Muscle layer of colon (tissue), 2 donors: Measurements from ENCODE around the gene PRRT3.
A peak's percentile ranks its signal among the peaks of the same experiment; 100 is the strongest.

Source experiments
- H3K27ac ChIP-seq: one replicate; pipeline ENCODE4 v1.7.0; 2013; ENCODE audit warnings: low read depth, mild to moderate bottlenecking, low read length, moderate library complexity
- H3K27me3 ChIP-seq, 2 donors: one replicate each; pipeline ENCODE4 v1.7.0; 2013; ENCODE audit warnings: low read length in 2 of 2, mild to moderate bottlenecking in 2 of 2; ENCODE audit not compliant: insufficient read depth in 2 of 2, control insufficient read depth in 1 of 2
- H3K36me3 ChIP-seq: one replicate; pipeline ENCODE4 v1.7.0; 2013; ENCODE audit warnings: mild to moderate bottlenecking, low read length; ENCODE audit not compliant: insufficient read depth
- H3K4me1 ChIP-seq: one replicate; pipeline ENCODE4 v1.7.0; 2013; ENCODE audit warnings: mild to moderate bottlenecking, low read length; ENCODE audit not compliant: insufficient read depth
- H3K4me3 ChIP-seq, 2 donors: one replicate each; pipeline ENCODE4 v1.7.0; 2013; ENCODE audit warnings: low read length in 2 of 2, low read depth in 1 of 2, mild to moderate bottlenecking in 1 of 2, moderate library complexity in 1 of 2
- H3K9ac ChIP-seq: one replicate; pipeline ENCODE4 v1.7.0; 2013; ENCODE audit warnings: low read length
- H3K9me3 ChIP-seq: one replicate; pipeline ENCODE4 v1.7.0; 2013; ENCODE audit warnings: mild to moderate bottlenecking, low read length
- donor health status: abdominal sarcoma.
- donor health status: Adenocarcinoma of cecum.

The PRRT3 gene

GRCh38 chr3:9965200-9965875 is 13.1 kb upstream of the PRRT3 start:
- Histone ChIP-seq H3K9ac (no peak overlapping the region), H3K27ac (no peak overlapping the region), H3K4me1 (no peaks in the 10 kb centered on the region), H3K4me3 (no peak overlapping the region), H3K27me3 (no peaks in the 10 kb centered on the region), H3K36me3 (peaks cover 56% of the 10 kb centered on the region), H3K9me3 (no peaks in the 10 kb centered on the region)

GRCh38 chr3:9957214-9957613 is 5.0 kb upstream of the PRRT3 start:
- Histone ChIP-seq H3K9ac (no peak overlapping the region), H3K4me3 (no peak overlapping the region), H3K4me1 (peaks cover 15% of the 10 kb centered on the region), H3K9me3 (no peaks in the 10 kb centered on the region), H3K27ac (no peak overlapping the region), H3K36me3 (peaks cover 17% of the 10 kb centered on the region), H3K27me3 (no peaks in the 10 kb centered on the region)

- no peaks in the 10 kb centered on the region for H3K27me3 ChIP-seq
- H3K36me3 ChIP-seq: peaks cover 5% of the 10 kb centered on the region
- no peak overlapping the region for H3K27ac ChIP-seq
- no peak overlapping the region for H3K9ac ChIP-seq
- H3K4me3 ChIP-seq: no peak overlapping the region
- peaks cover 20% of the 10 kb centered on the region for H3K4me1 ChIP-seq
- no peaks in the 10 kb centered on the region for H3K9me3 ChIP-seq
Observed at GRCh38 chr3:9955611-9956352, 3.6 kb upstream of the PRRT3 start.

- Histone ChIP-seq H3K4me1 (peaks cover 20% of the 10 kb centered on the region), H3K4me3 (no peak overlapping the region), H3K9ac (no peak overlapping the region), H3K36me3 (peaks cover 5% of the 10 kb centered on the region), H3K9me3 (no peaks in the 10 kb centered on the region), H3K27ac (no peak overlapping the region), H3K27me3 (no peaks in the 10 kb centered on the region)
Observed at GRCh38 chr3:9955067-9955502, 2.9 kb upstream of the PRRT3 start.

- Histone ChIP-seq H3K9me3 (no peaks in the 10 kb centered on the region), H3K9ac (no peak overlapping the region), H3K27ac (no peak overlapping the region), H3K4me1 (peaks cover 25% of the 10 kb centered on the region), H3K27me3 (no peaks in the 10 kb centered on the region), H3K36me3 (no peaks in the 10 kb centered on the region), H3K4me3 (peak overlapping the region; percentile 45 to 49)
Observed at GRCh38 chr3:9951598-9951961, 628 bp downstream of the PRRT3 start.

GRCh38 chr3:9951126-9951525 is 1.1 kb downstream of the PRRT3 start:
- Histone ChIP-seq H3K4me1 (peaks cover 25% of the 10 kb centered on the region), H3K27ac (no peak overlapping the region), H3K9ac (no peak overlapping the region), H3K27me3 (no peaks in the 10 kb centered on the region), H3K4me3 (no peak overlapping the region), H3K36me3 (no peaks in the 10 kb centered on the region), H3K9me3 (no peaks in the 10 kb centered on the region)

GRCh38 chr3:9949626-9950025 is 2.6 kb downstream of the PRRT3 start:
- H3K27ac ChIP-seq: no peak overlapping the region
- H3K9ac ChIP-seq: no peak overlapping the region
- no peaks in the 10 kb centered on the region for H3K27me3 ChIP-seq
- H3K4me1 ChIP-seq: peaks cover 11% of the 10 kb centered on the region
- H3K9me3 ChIP-seq: no peaks in the 10 kb centered on the region
- no peaks in the 10 kb centered on the region for H3K36me3 ChIP-seq
- no peak overlapping the region for H3K4me3 ChIP-seq

GRCh38 chr3:9949115-9949514 is 3.1 kb downstream of the PRRT3 start:
- H3K9ac ChIP-seq: no peak overlapping the region

GRCh38 chr3:9948586-9948985 is 3.6 kb downstream of the PRRT3 start:
- no peaks in the 10 kb centered on the region for H3K9me3 ChIP-seq
- H3K36me3 ChIP-seq: peaks cover 10% of the 10 kb centered on the region
- H3K27ac ChIP-seq: no peak overlapping the region
- no peak overlapping the region for H3K9ac ChIP-seq
- no peaks in the 10 kb centered on the region for H3K27me3 ChIP-seq
- H3K4me1 ChIP-seq: peaks cover 11% of the 10 kb centered on the region
- no peak overlapping the region for H3K4me3 ChIP-seq

More at GRCh38 chr3:9949115-9949514, 3.1 kb downstream of the PRRT3 start:
- Histone ChIP-seq H3K36me3 (peaks cover 5% of the 10 kb centered on the region), H3K9me3 (no peaks in the 10 kb centered on the region), H3K27me3 (no peaks in the 10 kb centered on the region), H3K4me1 (peaks cover 11% of the 10 kb centered on the region), H3K4me3 (no peak overlapping the region), H3K27ac (no peak overlapping the region)

GRCh38 chr3:9947025-9947995 is 4.9 kb downstream of the PRRT3 start:
- H3K27ac ChIP-seq: peak overlapping the region; percentile 79
- H3K27me3 ChIP-seq: no peaks in the 10 kb centered on the region
- peaks cover 22% of the 10 kb centered on the region for H3K36me3 ChIP-seq
- no peaks in the 10 kb centered on the region for H3K9me3 ChIP-seq
- H3K4me1 ChIP-seq: peaks cover 11% of the 10 kb centered on the region
- no peak overlapping the region for H3K9ac ChIP-seq
- peak overlapping the region; percentile 66 to 76 for H3K4me3 ChIP-seq
